Measurements from ENCODE around the gene MAP2K2.

MAP2K2 gene

DNA sequence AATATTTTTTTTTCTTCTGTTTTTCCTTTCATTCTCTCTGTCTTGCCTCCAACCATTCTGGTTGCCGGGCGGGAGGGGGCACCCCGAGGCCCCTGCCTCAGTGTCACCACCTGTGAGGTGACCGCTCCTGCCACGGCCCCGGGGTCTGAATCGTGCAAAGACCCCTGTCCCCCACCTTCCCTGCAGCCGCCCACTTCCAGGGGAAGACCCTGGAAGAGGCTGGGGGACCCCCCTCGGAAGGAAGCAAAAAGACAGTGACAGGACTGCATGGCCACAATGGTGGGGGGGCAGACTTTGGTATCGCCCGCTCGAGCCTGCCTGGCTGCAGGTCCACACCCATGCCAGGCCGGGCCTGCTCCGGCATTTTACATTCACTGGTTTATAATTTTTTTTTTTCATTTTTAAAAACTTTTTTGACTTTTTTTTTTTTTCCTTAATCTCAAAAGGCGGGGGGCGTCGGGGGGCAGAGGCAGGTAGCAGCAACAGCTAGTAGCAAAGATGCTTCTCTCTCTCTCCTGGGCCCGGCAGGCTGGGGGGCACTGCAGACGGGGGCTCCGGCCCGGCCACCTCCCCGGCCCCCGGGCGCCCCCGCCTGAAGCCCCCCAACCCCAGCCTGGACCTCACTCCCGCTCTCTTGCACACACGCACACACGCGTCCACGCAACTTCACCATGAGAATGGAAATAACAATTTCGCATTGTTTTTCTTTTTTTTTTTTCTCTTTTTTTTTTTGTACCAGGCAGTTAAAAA is 79.8 kb downstream of the MAP2K2 start:
- no peak for DNase-seq (ENCODE audit: low spot score)

DNA sequence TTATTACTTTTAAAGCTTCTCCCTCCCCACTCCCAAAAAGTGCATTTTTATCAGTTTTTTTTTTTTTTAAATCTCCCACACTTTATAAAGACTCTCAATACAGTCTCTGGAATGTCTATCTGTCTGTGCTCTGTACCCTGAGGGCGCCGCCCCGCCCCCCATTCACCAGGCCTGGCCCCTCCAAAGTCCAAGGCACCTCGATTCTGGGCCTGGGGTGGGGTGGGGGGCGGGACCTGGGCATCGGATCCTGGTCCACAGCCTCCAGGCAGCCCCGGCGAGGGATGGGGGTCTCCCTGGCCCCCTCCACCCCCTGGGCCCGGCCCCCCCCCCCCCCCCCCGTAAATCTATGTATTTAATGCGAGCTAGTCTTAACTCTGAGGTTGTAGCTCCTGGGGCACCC is 80.5 kb downstream of the MAP2K2 start:
- no peak for DNase-seq (ENCODE audit: low spot score)

DNA sequence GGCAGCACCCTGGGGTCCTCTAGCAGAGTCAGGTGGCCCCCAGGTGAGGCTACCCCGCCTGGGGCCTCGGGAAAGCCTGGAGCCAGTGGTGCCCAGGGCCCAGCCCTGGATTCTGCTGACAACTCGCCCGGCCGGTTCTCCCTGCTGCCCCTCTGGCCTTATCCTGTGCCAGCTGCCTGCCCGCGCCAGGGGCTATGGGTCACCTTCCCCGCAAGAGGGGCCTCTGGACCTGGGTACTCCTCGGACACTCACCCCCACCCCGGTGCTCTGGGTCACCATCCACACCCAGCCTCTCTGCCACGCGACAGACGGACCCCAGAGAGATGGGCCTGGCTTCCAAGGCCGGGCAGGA is 81.2 kb downstream of the MAP2K2 start:
- no peak for DNase-seq (ENCODE audit: low spot score)

DNA sequence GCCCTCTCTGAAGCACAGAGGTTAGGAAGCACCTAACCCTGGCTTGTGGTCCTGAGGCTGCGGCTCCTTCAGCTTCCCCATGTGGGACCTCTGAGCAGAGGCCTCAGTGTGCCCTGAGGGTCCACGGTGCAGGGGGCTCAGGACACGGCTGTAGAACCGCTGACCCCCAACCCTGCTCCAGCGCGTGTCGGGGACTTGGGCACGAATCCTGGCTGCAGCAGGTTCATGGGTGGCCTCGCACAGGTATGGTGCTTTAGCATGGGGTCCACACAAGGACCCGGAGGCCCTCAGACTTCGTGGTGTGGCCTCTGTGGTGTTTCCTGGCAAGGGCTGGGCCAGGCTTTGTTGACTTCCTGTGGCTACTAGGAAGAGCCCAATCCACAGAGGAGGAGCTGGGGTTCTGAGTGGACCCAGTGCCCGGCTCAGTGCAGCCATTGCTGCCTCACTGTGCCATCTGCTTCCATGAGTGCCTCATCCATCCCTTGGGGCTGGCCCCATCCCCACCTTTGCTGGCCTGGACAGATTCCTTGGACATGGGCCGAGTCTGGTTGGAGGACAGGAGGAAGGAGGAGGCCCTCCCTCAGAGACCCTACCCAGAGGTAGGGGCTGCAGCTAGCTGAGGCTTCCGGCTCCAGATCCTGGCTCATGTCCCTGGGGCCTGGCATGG is 81.7 kb downstream of the MAP2K2 start:
- no peak for DNase-seq (ENCODE audit: low spot score)
